NCI-H1092 (cell line): ENCODE results near the gene PDE3B.
"Not testable (repeated sequence)": the region's sequence is repeated elsewhere in the genome, so short reads cannot be mapped to it uniquely, and the experiment has no call there.

Experiments used
- DNase-seq: peaks from one replicate; lab custom pipeline; 2025; lab: John Stamatoyannopoulos, UW

PDE3B gene

GRCh38 chr11:14676068-14676467, 32.5 kb downstream of the PDE3B start:
- DNase-seq, result no peak

- no peak for DNase-seq
Observed at GRCh38 chr11:14677146-14677545, 33.5 kb downstream of the PDE3B start.

- no peak for DNase-seq
Observed at GRCh38 chr11:14678350-14678749, 34.7 kb downstream of the PDE3B start.

- no peak for DNase-seq
Observed at GRCh38 chr11:14679662-14680061, 36.1 kb downstream of the PDE3B start.

- not testable (repeated sequence) for DNase-seq
Observed at GRCh38 chr11:14684234-14684915, 40.8 kb downstream of the PDE3B start.

- no peak for DNase-seq
Observed at GRCh38 chr11:14687456-14687855, 43.9 kb downstream of the PDE3B start.

- DNase-seq, result peak; percentile 5
Observed at GRCh38 chr11:14687943-14688627, 44.5 kb downstream of the PDE3B start.

GRCh38 chr11:14695656-14696055, 52.1 kb downstream of the PDE3B start:
- not testable (repeated sequence) for DNase-seq

- no peak for DNase-seq
Observed at GRCh38 chr11:14698771-14699170, 55.2 kb downstream of the PDE3B start.

- no peak for DNase-seq
Observed at GRCh38 chr11:14700593-14700992, 57.0 kb downstream of the PDE3B start.

- DNase-seq, result no peak
Observed at GRCh38 chr11:14702760-14703159, 59.2 kb downstream of the PDE3B start.

- DNase-seq, result no peak
Observed at GRCh38 chr11:14703731-14704130, 60.1 kb downstream of the PDE3B start.

GRCh38 chr11:14705067-14705466, 61.5 kb downstream of the PDE3B start:
- no peak for DNase-seq

GRCh38 chr11:14713496-14714244, 70.1 kb downstream of the PDE3B start:
- DNase-seq, result no peak

GRCh38 chr11:14715669-14716068, 72.1 kb downstream of the PDE3B start:
- not testable (repeated sequence) for DNase-seq

- no peak for DNase-seq
Observed at GRCh38 chr11:14722496-14722895, 78.9 kb downstream of the PDE3B start.

- no peak for DNase-seq
Observed at GRCh38 chr11:14725150-14725549, 81.5 kb downstream of the PDE3B start.

GRCh38 chr11:14727215-14727614, 83.6 kb downstream of the PDE3B start:
- DNase-seq, result no peak

- no peak for DNase-seq
Observed at GRCh38 chr11:14727746-14728145, 84.1 kb downstream of the PDE3B start.

GRCh38 chr11:14740539-14740938, 96.9 kb downstream of the PDE3B start:
- not testable (repeated sequence) for DNase-seq

GRCh38 chr11:14741195-14741594, 97.6 kb downstream of the PDE3B start:
- no peak for DNase-seq

GRCh38 chr11:14742849-14743559, 99.4 kb downstream of the PDE3B start:
- no peak for DNase-seq
